HFF-Myc (cell line): Measurements from ENCODE around the gene LYRM9.

Experiments used
- DNase-seq: peaks from one replicate; pipeline ENCODE4 v3.0.0-alpha.2; 2011; ENCODE audit warnings: low read depth; ENCODE audit errors: extremely low read depth
- H3K4me3 ChIP-seq: replicated peaks from 2 replicates; pipeline ENCODE4 v1.5.1; 2011; ENCODE audit warnings: low read depth, mild to moderate bottlenecking, control low read depth, low read length
- CTCF ChIP-seq: IDR thresholded peaks from 2 replicates; pipeline ENCODE4 v1.5.1; 2012; ENCODE audit warnings: mild to moderate bottlenecking, low read depth, low read length, control low read depth; ENCODE audit errors: missing control alignments

LYRM9 gene

DNA sequence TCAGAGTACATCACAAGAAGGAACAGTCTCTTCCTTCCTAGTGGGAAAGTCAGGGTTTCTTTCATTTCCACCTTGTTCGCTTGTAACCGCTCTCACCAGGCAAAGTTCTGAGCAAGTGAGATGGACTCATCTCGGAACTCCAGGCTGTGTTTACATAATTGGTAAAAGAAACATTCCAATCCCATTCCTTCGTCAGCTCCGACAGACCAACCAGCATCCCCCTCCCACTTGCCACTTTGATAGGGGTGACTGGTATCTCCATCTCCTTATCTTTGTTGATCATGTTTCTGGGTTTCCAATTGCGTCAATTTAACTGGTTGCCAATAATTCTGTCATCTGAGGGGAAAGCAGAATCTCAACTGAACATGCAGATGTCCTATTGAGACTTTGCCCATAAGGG lies 36.8 kb upstream of the LYRM9 start:
- no peak for DNase-seq
- TF ChIP-seq CTCF: no peak
- no peak overlapping the region for H3K4me3 ChIP-seq

- no peak overlapping the region for H3K4me3 ChIP-seq
- no peak for DNase-seq
- no peak for TF ChIP-seq CTCF
Measured at GRCh38 chr17:27928587-27928986, 35.4 kb upstream of the LYRM9 start.

GRCh38 chr17:27927781-27928180 lies 34.6 kb upstream of the LYRM9 start:
- no peak for DNase-seq
- TF ChIP-seq CTCF: no peak
- no peak overlapping the region for H3K4me3 ChIP-seq

- H3K4me3 ChIP-seq: no peak overlapping the region
- DNase-seq: no peak
- no peak for TF ChIP-seq CTCF
Measured at GRCh38 chr17:27921599-27921998, 28.4 kb upstream of the LYRM9 start.

DNA sequence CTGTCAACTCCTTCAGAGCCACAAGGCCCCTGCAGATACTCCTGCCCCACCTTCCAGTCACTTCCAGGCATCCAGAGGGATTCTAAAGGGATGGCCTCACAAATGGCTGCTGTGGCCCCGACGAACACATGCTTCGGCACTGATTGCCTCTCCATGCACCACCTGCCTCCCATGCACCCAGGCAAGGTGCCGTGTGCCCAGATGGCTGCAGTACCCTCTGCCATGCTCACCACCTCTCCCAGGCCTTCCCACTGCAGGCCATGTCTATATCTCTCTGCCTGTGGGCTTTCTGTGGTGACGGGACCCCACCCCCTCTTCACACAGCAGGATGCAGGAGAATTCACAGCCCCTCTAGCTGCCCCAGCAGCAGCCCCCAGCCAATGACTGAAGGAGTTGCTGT lies 27.9 kb upstream of the LYRM9 start:
- DNase-seq: no peak
- H3K4me3 ChIP-seq: no peak overlapping the region
- TF ChIP-seq CTCF: no peak

- no peak for TF ChIP-seq CTCF
- no peak overlapping the region for H3K4me3 ChIP-seq
- DNase-seq: no peak
Measured at GRCh38 chr17:27920569-27920968, 27.4 kb upstream of the LYRM9 start.

DNA sequence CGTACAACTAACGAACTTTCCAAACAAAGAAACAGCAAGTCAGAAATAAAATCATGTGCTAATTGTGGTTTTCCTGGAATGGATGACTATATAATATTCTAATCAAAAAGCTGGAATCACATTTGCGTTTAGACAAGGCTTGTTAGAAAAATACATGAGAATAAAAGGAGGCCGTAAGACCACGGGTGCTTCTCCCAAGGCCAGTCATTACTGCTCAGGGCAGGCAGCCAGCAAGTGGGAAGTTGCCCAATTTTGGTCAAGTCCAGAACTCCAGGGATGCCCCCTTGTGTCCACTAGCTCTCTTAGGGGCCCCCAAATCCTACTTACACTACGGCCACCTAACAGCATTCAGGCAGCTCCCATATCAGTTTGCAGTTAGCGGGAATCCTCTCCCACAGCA lies 25.9 kb upstream of the LYRM9 start:
- TF ChIP-seq CTCF: no peak
- no peak for DNase-seq
- H3K4me3 ChIP-seq: no peak overlapping the region
